Measurements from ENCODE around the gene BLOC1S3.

- TF ChIP-seq CTCF (IDR thresholded peaks at IDR 0.05; ENCODE audit: low read depth, low read length, poor library complexity, severe bottlenecking) (no peak), EZH2phosphoT487 (IDR thresholded peaks at IDR 0.05; ENCODE audit: borderline replicate concordance, low read length) (no peak)
Measured at GRCh38 chr19:45159971-45160324, 18.6 kb upstream of the BLOC1S3 start.

Measured in DOHH2 (cell line).